ENCODE measurements around the gene IGF2BP1.

GRCh38 chr17:48952904-48953303 lies 44.3 kb upstream of the IGF2BP1 start:
- no peak for TF ChIP-seq CTCF (IDR thresholded peaks at IDR 0.05)
- TF ChIP-seq POLR2A (IDR thresholded peaks at IDR 0.05): no peak

Data from suprapubic skin (tissue), 3 donors.